D721Med (cell line): ENCODE data around the gene COL5A2.

ENCODE experiments used
- DNase-seq: peaks from one replicate; pipeline ENCODE4 v3.0.0; 2011; ENCODE audit warnings: low spot score; ENCODE audit not compliant: insufficient read length
- FAIRE-seq: peaks from 2 replicates; lab custom pipeline; 2011; peaks lifted over from hg19 to GRCh38; lab: Jason Lieb, UNC
- CTCF ChIP-seq: IDR thresholded peaks from 2 replicates; pipeline ENCODE4 v1.5.1; 2012; ENCODE audit warnings: mild to moderate bottlenecking, control low read depth; ENCODE audit not compliant: insufficient read depth; ENCODE audit errors: missing control alignments

COL5A2 gene

GRCh38 chr2:189069855-189070619, 109.5 kb downstream of the COL5A2 start:
- TF ChIP-seq CTCF: no peak
- DNase-seq (no peak), FAIRE-seq (no peak)

- no peak for TF ChIP-seq CTCF
- FAIRE-seq (no peak), DNase-seq (no peak)
Observed at GRCh38 chr2:189066037-189066436, 113.5 kb downstream of the COL5A2 start.

GRCh38 chr2:189060096-189060642, 119.4 kb downstream of the COL5A2 start:
- DNase-seq: no peak
- no peak for TF ChIP-seq CTCF
- no peak for FAIRE-seq

GRCh38 chr2:189057316-189057715, 122.2 kb downstream of the COL5A2 start:
- TF ChIP-seq CTCF: no peak
- DNase-seq: no peak
- no peak for FAIRE-seq

GRCh38 chr2:189056200-189057106, 123.1 kb downstream of the COL5A2 start:
- no peak for DNase-seq
- FAIRE-seq: no peak
- no peak for TF ChIP-seq CTCF

- FAIRE-seq (no peak), DNase-seq (no peak)
- TF ChIP-seq CTCF: no peak
Observed at GRCh38 chr2:189050165-189050712, 129.3 kb downstream of the COL5A2 start.
